Calu3 (cell line): ENCODE results near the gene NOPCHAP1. TPM values are rescaled to one million over a fixed set of nuclear protein-coding genes. Genes with fewer than 3 reads are reported as not detected.

Experiments
- BruUV-seq: library from RNA; stranded (reverse); fragments of 400-500 nt; replicated peaks from 2 replicates; lab custom pipeline; 2021; lab: Mats Ljungman, UMichigan
- CTCF ChIA-PET: fragments of 300-600 bp; sonication (Branson Sonifier 250); formaldehyde crosslinking; loops from one replicate; lab custom pipeline; 2022; ENCODE audit warnings: antibody characterized with exemption; lab: Charles Lee
- DNase-seq: peaks from one replicate; pipeline ENCODE4 v3.0.0; 2022
- H3K27ac Mint-ChIP-seq: one replicate; pipeline ENCODE4 v1.8.0; 2022; ENCODE audit warnings: mixed read lengths; ENCODE audit not compliant: unreplicated experiment
- H3K27me3 Mint-ChIP-seq: one replicate; pipeline ENCODE4 v1.8.0; 2022; ENCODE audit warnings: mixed read lengths; ENCODE audit not compliant: unreplicated experiment
- H3K36me3 Mint-ChIP-seq: one replicate; pipeline ENCODE4 v1.8.0; 2022; ENCODE audit warnings: mild to moderate bottlenecking, moderate library complexity, mixed read lengths; ENCODE audit not compliant: insufficient read depth, unreplicated experiment
- H3K4me1 Mint-ChIP-seq: one replicate; pipeline ENCODE4 v1.8.0; 2022; ENCODE audit warnings: mild to moderate bottlenecking, low read depth, mixed read lengths; ENCODE audit not compliant: unreplicated experiment
- H3K4me3 Mint-ChIP-seq: one replicate; pipeline ENCODE4 v1.8.0; 2022; ENCODE audit warnings: mild to moderate bottlenecking, low read depth, moderate library complexity, mixed read lengths; ENCODE audit not compliant: unreplicated experiment
- H3K9me3 Mint-ChIP-seq: one replicate; pipeline ENCODE4 v1.8.0; 2022; ENCODE audit warnings: low read depth, mixed read lengths; ENCODE audit not compliant: unreplicated experiment
- intact Hi-C: fragments of 100-400 bp; cut with micrococcal nuclease; formaldehyde crosslinking; loops from one replicate; pipeline ENCODE4 v1.10.0; 2022; ENCODE audit not compliant: unreplicated experiment
- total RNA-seq: library from RNA; stranded (reverse); gene quantifications from 2 replicates; pipeline ENCODE4 v1.2.3, GENCODE V29; 2022
- TF ChIP-seq, protein P1 (sequence below): fragments of 200-600 bp; IDR thresholded peaks from one replicate; pipeline ENCODE4 v1.8.0; 2022; ENCODE audit warnings: antibody characterized with exemption; ENCODE audit not compliant: unreplicated experiment

NOPCHAP1 gene
- total RNA-seq, 1 experiment from 2014 or later, result 22.4 TPM

DNA sequence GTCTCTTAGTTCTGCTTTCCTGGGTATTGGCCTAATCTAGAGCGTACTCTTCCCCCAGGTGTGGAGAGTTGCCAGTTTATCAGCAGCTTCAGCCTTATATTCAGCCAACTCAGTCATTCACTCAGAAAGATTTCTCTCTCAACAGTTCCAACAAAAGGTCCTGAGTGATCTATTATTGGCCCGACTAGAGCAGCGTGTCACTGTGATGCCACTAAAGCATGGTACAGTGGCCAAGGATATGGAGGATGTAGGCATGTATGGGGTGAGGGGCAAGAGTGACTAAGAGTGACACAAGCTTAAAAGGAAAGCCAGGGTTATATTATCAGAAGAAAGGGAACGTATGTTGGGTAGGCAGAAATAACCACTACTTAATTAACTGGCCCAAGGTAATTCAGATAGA lies 4.8 kb downstream of the NOPCHAP1 start:
- Mint-ChIP-seq H3K9me3 (no peaks in the 10 kb centered on the region), H3K27me3 (no peaks in the 10 kb centered on the region), H3K27ac (no peak overlapping the region), H3K36me3 (peaks cover 51% of the 10 kb centered on the region), H3K4me1 (peaks cover 25% of the 10 kb centered on the region), H3K4me3 (no peak overlapping the region)
- DNase-seq, result no peak
- intact Hi-C loops, result no loop called here
- CTCF ChIA-PET, result no interaction called here
- no TSS peak for BruUV-seq
- TF ChIP-seq, protein P1, sequence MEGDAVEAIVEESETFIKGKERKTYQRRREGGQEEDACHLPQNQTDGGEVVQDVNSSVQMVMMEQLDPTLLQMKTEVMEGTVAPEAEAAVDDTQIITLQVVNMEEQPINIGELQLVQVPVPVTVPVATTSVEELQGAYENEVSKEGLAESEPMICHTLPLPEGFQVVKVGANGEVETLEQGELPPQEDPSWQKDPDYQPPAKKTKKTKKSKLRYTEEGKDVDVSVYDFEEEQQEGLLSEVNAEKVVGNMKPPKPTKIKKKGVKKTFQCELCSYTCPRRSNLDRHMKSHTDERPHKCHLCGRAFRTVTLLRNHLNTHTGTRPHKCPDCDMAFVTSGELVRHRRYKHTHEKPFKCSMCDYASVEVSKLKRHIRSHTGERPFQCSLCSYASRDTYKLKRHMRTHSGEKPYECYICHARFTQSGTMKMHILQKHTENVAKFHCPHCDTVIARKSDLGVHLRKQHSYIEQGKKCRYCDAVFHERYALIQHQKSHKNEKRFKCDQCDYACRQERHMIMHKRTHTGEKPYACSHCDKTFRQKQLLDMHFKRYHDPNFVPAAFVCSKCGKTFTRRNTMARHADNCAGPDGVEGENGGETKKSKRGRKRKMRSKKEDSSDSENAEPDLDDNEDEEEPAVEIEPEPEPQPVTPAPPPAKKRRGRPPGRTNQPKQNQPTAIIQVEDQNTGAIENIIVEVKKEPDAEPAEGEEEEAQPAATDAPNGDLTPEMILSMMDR, result no peak

DNA sequence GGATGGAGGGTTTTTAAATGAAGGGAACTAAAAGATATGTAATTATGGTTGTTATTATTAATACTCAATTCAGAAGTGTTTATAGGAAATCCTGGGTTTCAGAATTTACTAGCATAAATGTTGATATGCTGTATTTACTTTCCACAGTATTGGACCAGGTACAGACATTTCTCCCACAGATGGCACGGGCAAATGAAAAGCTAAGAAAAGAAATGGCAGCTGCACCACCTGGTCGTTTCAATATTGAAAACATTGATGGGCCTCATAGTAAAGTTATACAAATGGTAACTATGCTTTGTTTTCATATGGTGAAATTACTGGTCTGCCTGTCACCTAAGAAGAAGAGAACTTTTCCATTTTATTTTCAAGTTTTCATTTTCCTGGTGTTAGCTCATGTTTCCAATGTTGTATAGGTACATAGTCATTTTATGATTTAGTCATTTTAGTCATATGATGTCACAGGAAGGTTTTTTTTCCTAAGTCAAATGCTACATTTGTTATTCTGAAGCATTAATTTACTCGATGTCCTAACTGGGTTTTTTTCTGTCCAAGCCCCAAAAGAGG lies 5.5 kb downstream of the NOPCHAP1 start:
- no peak overlapping the region for H3K27ac Mint-ChIP-seq
- BruUV-seq, result no TSS peak
- CTCF ChIA-PET, result no interaction called here
- H3K4me1 Mint-ChIP-seq, result peaks cover 24% of the 10 kb centered on the region
- no peaks in the 10 kb centered on the region for H3K27me3 Mint-ChIP-seq
- H3K36me3 Mint-ChIP-seq, result peaks cover 44% of the 10 kb centered on the region
- H3K9me3 Mint-ChIP-seq, result no peaks in the 10 kb centered on the region
- TF ChIP-seq, protein P1, result no peak
- intact Hi-C loops, result no loop called here
- H3K4me3 Mint-ChIP-seq, result no peak overlapping the region
- DNase-seq, result no peak

DNA sequence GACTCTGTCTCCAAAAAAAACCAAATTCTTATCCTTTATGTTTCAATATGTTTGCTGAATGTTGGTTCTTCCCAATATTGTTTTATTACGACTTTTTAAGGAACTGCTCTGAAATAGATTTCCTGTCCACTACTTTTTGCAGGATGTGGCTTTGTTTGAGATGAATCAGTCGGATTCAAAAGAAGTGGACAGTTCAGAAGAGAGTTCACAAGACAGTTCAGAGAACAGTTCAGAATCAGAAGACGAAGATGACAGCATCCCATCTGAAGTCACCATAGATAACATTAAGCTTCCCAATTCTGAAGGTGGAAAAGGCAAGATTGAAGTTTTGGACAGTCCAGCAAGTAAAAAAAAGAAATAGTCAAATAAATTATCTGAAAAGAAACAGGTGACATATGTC lies 8.2 kb downstream of the NOPCHAP1 start:
- peaks cover 41% of the 10 kb centered on the region for H3K36me3 Mint-ChIP-seq
- TF ChIP-seq, protein P1, result no peak
- H3K9me3 Mint-ChIP-seq, result no peaks in the 10 kb centered on the region
- intact Hi-C loops, result no loop called here
- no peak overlapping the region for H3K4me3 Mint-ChIP-seq
- no peak for DNase-seq
- CTCF ChIA-PET, result no interaction called here
- no TSS peak for BruUV-seq
- H3K27ac Mint-ChIP-seq, result no peak overlapping the region
- no peaks in the 10 kb centered on the region for H3K27me3 Mint-ChIP-seq
- H3K4me1 Mint-ChIP-seq, result peaks cover 27% of the 10 kb centered on the region

DNA sequence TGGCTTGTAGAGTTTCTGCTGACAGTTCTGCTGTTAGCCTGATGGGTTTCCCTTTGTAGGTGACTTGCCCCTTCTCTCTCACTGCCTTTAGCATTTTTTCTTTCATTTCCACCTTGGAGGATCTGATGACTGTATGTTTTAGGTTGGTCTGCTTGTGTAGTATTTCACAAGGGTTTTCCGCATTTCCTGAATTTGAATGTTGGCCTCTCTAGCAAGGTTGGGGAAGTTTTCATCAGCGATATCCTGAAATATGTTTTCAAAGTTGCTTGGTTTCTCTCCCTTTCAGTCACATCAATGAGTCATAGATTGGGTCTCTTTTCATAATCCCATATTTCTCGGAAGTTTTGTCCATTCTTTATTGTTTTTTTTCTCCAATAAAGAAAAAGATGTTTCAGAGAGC lies 11.4 kb downstream of the NOPCHAP1 start:
- Mint-ChIP-seq H3K9me3 (no peaks in the 10 kb centered on the region), H3K36me3 (peaks cover 25% of the 10 kb centered on the region), H3K27ac (no peak overlapping the region), H3K4me3 (no peak overlapping the region), H3K4me1 (peaks cover 23% of the 10 kb centered on the region), H3K27me3 (no peaks in the 10 kb centered on the region)
- BruUV-seq, result no TSS peak
- TF ChIP-seq, protein P1, result no peak
- intact Hi-C loops, result no loop called here
- CTCF ChIA-PET, result no interaction called here
- DNase-seq, result no peak
